Mesendoderm (in vitro differentiated cells): ENCODE results near the gene GJA3.

Experiments
- DNase-seq: peaks from one replicate; pipeline ENCODE4 v3.0.0; 2013
- H2AK5ac ChIP-seq: 2 replicates; pipeline ENCODE4 v1.6.1; 2013; ENCODE audit warnings: low read length, inconsistent platforms
- H2BK120ac ChIP-seq: 2 replicates; pipeline ENCODE4 v1.6.1; 2013; ENCODE audit warnings: low read depth, mild to moderate bottlenecking, low read length, moderate library complexity, mixed read lengths
- H2BK15ac ChIP-seq: replicated peaks from 2 replicates; pipeline ENCODE4 v1.6.1; 2013; ENCODE audit warnings: low read depth, mild to moderate bottlenecking, moderate library complexity
- H2BK5ac ChIP-seq: 2 replicates; pipeline ENCODE4 v1.6.1; 2013; ENCODE audit warnings: low read length, inconsistent platforms
- H3K18ac ChIP-seq: 2 replicates; pipeline ENCODE4 v1.6.1; 2013; ENCODE audit warnings: mild to moderate bottlenecking, low read length, mixed read lengths
- H3K23ac ChIP-seq: one replicate; pipeline ENCODE4 v1.6.1; 2013; ENCODE audit warnings: low read length
- H3K27ac ChIP-seq: 2 replicates; pipeline ENCODE4 v1.5.1; 2013; ENCODE audit warnings: low read depth, mild to moderate bottlenecking, inconsistent platforms, low read length, moderate library complexity
- H3K27me3 ChIP-seq: 2 replicates; pipeline ENCODE4 v1.6.1; 2013; ENCODE audit warnings: low read length, control low read depth, mild to moderate bottlenecking, inconsistent platforms; ENCODE audit not compliant: insufficient read depth, poor library complexity
- H3K36me3 ChIP-seq: 2 replicates; pipeline ENCODE4 v1.6.1; 2013; ENCODE audit warnings: low read length, inconsistent platforms; ENCODE audit not compliant: control insufficient read depth, insufficient read depth
- H3K4ac ChIP-seq: one replicate; pipeline ENCODE4 v1.6.1; 2013; ENCODE audit warnings: low read depth, mild to moderate bottlenecking, low read length, moderate library complexity
- H3K4me1 ChIP-seq: 2 replicates; pipeline ENCODE4 v1.6.1; 2013; ENCODE audit warnings: low read depth, low read length, inconsistent platforms; ENCODE audit not compliant: control insufficient read depth
- H3K4me2 ChIP-seq: 2 replicates; pipeline ENCODE4 v1.6.1; 2013; ENCODE audit warnings: low read length
- H3K4me3 ChIP-seq: 2 replicates; pipeline ENCODE4 v1.5.1; 2013; ENCODE audit warnings: mild to moderate bottlenecking, low read length
- H3K56ac ChIP-seq: one replicate; pipeline ENCODE4 v1.6.1; 2013; ENCODE audit warnings: low read length
- H3K79me1 ChIP-seq: 2 replicates; pipeline ENCODE4 v1.6.1; 2013; ENCODE audit warnings: low read length, inconsistent platforms
- H3K79me2 ChIP-seq: 2 replicates; pipeline ENCODE4 v1.6.1; 2013; ENCODE audit warnings: mild to moderate bottlenecking, low read length; ENCODE audit not compliant: control insufficient read depth, insufficient read depth
- H3K9ac ChIP-seq: 2 replicates; pipeline ENCODE4 v1.6.1; 2013; ENCODE audit warnings: low read length, inconsistent platforms
- H4K5ac ChIP-seq: one replicate; pipeline ENCODE4 v1.6.1; 2013; ENCODE audit warnings: low read length
- H4K8ac ChIP-seq: one replicate; pipeline ENCODE4 v1.6.1; 2013; ENCODE audit warnings: low read depth, mild to moderate bottlenecking, control low read depth, low read length, moderate library complexity
- WGBS: extraction: QIAGEN DNeasy Blood & Tissue Kit; methylation state at CpG from one replicate; pipeline ENCODE4 v1.1.7; 2013; ENCODE audit warnings: low lambda C conversion rate, missing lambda C conversion rate; ENCODE audit not compliant: insufficient coverage; ENCODE audit errors: extremely low coverage; 5-methylcytosine and 5-hydroxymethylcytosine counted together

Gene GJA3

DNA sequence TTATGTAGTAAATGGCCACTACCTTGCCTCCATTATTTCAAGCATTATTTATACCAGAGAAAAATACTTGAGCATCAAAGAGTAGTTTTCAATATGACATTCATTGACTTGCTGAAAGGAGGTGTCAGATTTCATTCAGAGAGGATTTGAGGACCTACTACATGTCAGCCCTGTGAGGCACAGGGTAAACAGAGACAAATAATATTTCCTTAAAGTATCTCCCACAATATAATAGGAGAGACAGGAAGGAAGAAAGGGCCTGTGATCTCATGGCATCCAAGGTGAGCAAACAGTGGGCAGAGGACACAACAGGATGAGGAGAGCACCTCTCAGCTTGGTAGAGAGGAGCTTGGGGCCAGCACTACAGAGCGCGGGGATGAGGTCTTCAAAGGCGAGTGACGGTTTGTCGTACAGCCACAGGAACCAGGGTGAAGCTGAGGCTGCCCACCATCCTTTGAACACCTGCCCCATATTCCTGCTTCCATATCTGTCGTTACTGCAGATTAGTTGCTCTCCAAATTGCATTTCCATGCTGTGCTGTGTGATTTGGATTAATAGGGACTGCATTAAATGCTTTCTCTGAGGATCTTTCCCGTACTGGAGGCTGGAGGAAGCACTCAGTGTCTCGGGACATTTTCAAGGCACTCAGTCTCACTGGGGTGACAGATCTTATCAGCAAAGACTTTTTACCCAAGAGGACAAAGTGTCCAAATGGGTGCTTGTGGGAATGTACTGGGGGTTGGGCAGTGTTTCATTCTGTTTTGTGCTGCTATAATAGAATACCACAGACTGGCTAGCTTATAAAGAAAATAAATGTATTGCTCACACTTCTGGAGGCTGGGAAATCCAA lies 59.2 kb downstream of the GJA3 start:
- no peak overlapping the region for H4K8ac ChIP-seq
- H3K4me1 ChIP-seq, result no peaks in the 10 kb centered on the region
- H3K56ac ChIP-seq, result no peak overlapping the region
- no peak overlapping the region for H3K27ac ChIP-seq
- H2AK5ac ChIP-seq, result no peak overlapping the region
- H3K4me2 ChIP-seq, result no peak overlapping the region
- no peak overlapping the region for H3K4ac ChIP-seq
- DNase-seq, result no peak
- no peak overlapping the region for H3K9ac ChIP-seq
- H2BK5ac ChIP-seq, result no peak overlapping the region
- no peaks in the 10 kb centered on the region for H3K79me2 ChIP-seq
- H3K18ac ChIP-seq, result no peak overlapping the region
- no CpG with 5 or more reads among the region's 8 CpGs for WGBS
- no peaks in the 10 kb centered on the region for H3K36me3 ChIP-seq
- no peak overlapping the region for H2BK15ac ChIP-seq
- H4K5ac ChIP-seq, result no peak overlapping the region
- no peak overlapping the region for H3K23ac ChIP-seq
- H3K4me3 ChIP-seq, result no peak overlapping the region
- no peaks in the 10 kb centered on the region for H3K27me3 ChIP-seq
- no peaks in the 10 kb centered on the region for H3K79me1 ChIP-seq
- H2BK120ac ChIP-seq, result no peak overlapping the region

- Histone ChIP-seq H3K4me1 (no peaks in the 10 kb centered on the region), H3K4me2 (peak overlapping the region; percentile 6), H3K27ac (no peak overlapping the region), H3K9ac (no peak overlapping the region), H4K5ac (no peak overlapping the region), H3K79me1 (no peaks in the 10 kb centered on the region), H2AK5ac (no peak overlapping the region), H3K56ac (peak overlapping the region; percentile 51), H3K79me2 (no peaks in the 10 kb centered on the region), H3K23ac (no peak overlapping the region), H3K4ac (no peak overlapping the region), H3K4me3 (no peak overlapping the region), H4K8ac (no peak overlapping the region), H2BK5ac (no peak overlapping the region), H2BK120ac (no peak overlapping the region), H3K18ac (no peak overlapping the region), H3K36me3 (no peaks in the 10 kb centered on the region), H2BK15ac (no peak overlapping the region), H3K27me3 (no peaks in the 10 kb centered on the region)
- peak; percentile 79 for DNase-seq
- WGBS, result no CpG with 5 or more reads among the region's 9 CpGs
Observed at GRCh38 chr13:20099319-20099718, 61.5 kb downstream of the GJA3 start.

DNA sequence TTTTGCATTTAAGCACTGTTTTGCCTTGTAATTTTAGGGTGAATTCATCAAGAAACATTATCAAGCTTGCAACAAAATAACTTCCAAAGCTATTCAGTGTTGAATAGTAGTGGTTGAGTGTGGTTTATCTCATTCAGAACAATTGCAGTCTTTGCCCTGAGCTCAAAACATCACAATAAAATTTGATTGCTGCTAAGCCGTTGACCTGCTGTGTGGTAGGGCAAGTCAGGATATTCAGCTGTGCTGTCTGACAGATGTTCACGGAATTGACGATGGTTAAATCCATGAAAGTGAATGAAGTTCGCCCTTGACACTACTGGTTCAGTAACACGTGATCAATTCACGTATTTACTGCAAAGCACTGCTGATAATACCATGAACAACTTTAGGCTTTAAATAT lies 66.9 kb downstream of the GJA3 start:
- H2AK5ac ChIP-seq, result no peak overlapping the region
- H3K23ac ChIP-seq, result no peak overlapping the region
- no peak overlapping the region for H3K9ac ChIP-seq
- DNase-seq, result no peak
- no peak overlapping the region for H3K27ac ChIP-seq
- no peak overlapping the region for H4K5ac ChIP-seq
- no peak overlapping the region for H2BK5ac ChIP-seq
- H3K4ac ChIP-seq, result no peak overlapping the region
- H3K27me3 ChIP-seq, result no peaks in the 10 kb centered on the region
- no peaks in the 10 kb centered on the region for H3K79me1 ChIP-seq
- H2BK15ac ChIP-seq, result no peak overlapping the region
- H3K36me3 ChIP-seq, result no peaks in the 10 kb centered on the region
- no peak overlapping the region for H3K4me3 ChIP-seq
- no peak overlapping the region for H3K4me2 ChIP-seq
- H3K79me2 ChIP-seq, result no peaks in the 10 kb centered on the region
- WGBS, result no CpG with 5 or more reads among the region's 6 CpGs
- no peak overlapping the region for H3K18ac ChIP-seq
- H4K8ac ChIP-seq, result no peak overlapping the region
- no peaks in the 10 kb centered on the region for H3K4me1 ChIP-seq
- no peak overlapping the region for H3K56ac ChIP-seq
- no peak overlapping the region for H2BK120ac ChIP-seq

- Histone ChIP-seq H3K4me2 (no peak overlapping the region), H2BK120ac (no peak overlapping the region), H2BK5ac (no peak overlapping the region), H3K4me3 (no peak overlapping the region), H3K4me1 (no peaks in the 10 kb centered on the region), H3K36me3 (no peaks in the 10 kb centered on the region), H3K79me1 (no peaks in the 10 kb centered on the region), H2AK5ac (no peak overlapping the region), H3K27ac (no peak overlapping the region), H3K9ac (no peak overlapping the region), H3K79me2 (no peaks in the 10 kb centered on the region), H3K27me3 (no peaks in the 10 kb centered on the region), H2BK15ac (no peak overlapping the region), H4K5ac (no peak overlapping the region), H4K8ac (no peak overlapping the region), H3K56ac (no peak overlapping the region), H3K18ac (no peak overlapping the region), H3K4ac (no peak overlapping the region), H3K23ac (no peak overlapping the region)
- DNase-seq, result no peak
- WGBS, result no CpG with 5 or more reads among the region's 1 CpG
Observed at GRCh38 chr13:20090349-20090748, 70.5 kb downstream of the GJA3 start.
